Effector memory CD8-positive, alpha-beta T cell (primary cell): ENCODE results near the gene BCL7C.
"Not testable (repeated sequence)": the region's sequence is repeated elsewhere in the genome, so short reads cannot be mapped to it uniquely, and the experiment has no call there.

ENCODE experiments used
- ATAC-seq: fragments of 150-1000 bp; cut with Tn5 transposase; replicated peaks from 2 replicates; pipeline ENCODE4 v1.10.0; 2021; ENCODE audit warnings: mild to moderate bottlenecking, moderate library complexity
- DNase-seq, 3 experiments: peaks; one replicate each; pipeline ENCODE4 v3.0.0; 2021
- H3K27ac Mint-ChIP-seq, 2 donors: one replicate each; pipeline ENCODE4 v1.8.0; 2022; ENCODE audit warnings: mild to moderate bottlenecking in 2 of 2, mixed read lengths in 2 of 2, moderate library complexity in 2 of 2
- H3K27me3 Mint-ChIP-seq, 2 donors: one replicate each; pipeline ENCODE4 v1.8.0; 2022; ENCODE audit warnings: mixed read lengths in 2 of 2
- H3K36me3 Mint-ChIP-seq: one replicate; pipeline ENCODE4 v1.8.0; 2022; ENCODE audit warnings: mild to moderate bottlenecking, moderate library complexity, mixed read lengths; ENCODE audit not compliant: insufficient read depth
- H3K4me1 Mint-ChIP-seq, 2 donors: one replicate each; pipeline ENCODE4 v1.8.0; 2022; ENCODE audit warnings: low read depth in 2 of 2, mixed read lengths in 2 of 2
- H3K4me3 Mint-ChIP-seq, 2 donors: one replicate each; pipeline ENCODE4 v1.8.0; 2022; ENCODE audit warnings: mild to moderate bottlenecking in 2 of 2, mixed read lengths in 2 of 2, moderate library complexity in 2 of 2
- H3K9me3 Mint-ChIP-seq, 2 donors: one replicate each; pipeline ENCODE4 v1.8.0; 2022; ENCODE audit warnings: mixed read lengths in 2 of 2
- total RNA-seq, 9 experiments: gene quantifications; one replicate each; lab custom pipeline; 2026; lab: John Stamatoyannopoulos, UW

The BCL7C gene
- total RNA-seq, result 22.9 to 40.7 (median 27.2) reads per million in 9 experiments

DNA sequence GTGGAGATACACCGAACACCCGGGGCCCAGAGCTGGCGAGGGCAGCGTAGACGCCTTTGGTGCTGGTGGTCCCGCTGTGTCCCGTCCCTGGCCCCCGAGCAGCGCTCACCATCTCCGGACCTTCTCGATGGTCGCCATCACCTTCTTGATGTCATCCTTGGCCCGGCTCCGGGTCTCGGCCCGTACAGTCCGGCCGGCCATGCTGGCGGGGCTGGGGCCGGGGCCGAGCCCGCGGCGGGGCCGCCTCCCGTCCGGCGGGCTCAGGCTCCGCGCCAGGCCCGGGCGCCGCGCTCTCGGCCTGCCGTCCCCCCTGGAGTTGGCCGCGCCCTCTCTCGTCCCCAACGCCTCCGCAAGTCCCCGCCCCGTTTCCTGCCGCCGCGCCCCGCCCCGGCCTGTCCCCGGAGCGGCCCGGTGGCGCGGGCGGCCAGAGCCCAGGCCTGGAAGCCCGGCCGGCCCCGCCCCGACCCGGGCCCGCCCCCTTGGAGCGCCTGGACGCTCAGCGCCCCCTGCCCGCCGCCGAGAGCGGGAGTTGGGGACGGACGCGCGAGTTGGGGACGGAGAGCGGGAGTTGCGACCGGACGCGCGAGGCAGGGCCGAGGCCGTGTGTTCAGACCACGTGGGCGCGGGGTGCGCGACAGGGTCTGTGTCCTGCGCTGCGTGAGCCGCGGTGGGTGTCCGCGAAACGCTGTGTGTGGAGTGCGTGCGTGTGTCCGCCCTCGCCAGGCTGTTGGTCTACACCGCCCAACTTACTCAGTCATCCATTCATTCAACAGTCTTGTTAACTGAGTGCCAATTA is at the start of gene BCL7C:
BCL7C (minus strand) TSS at position 334 of the 796 bp plus-strand sequence; CDS start at position 201, 133 bp downstream.
- no peaks in the 10 kb centered on the region for H3K9me3 Mint-ChIP-seq
- H3K27ac Mint-ChIP-seq, result peak within 1 kb of the TSS; percentile 28 to 90
- peak; percentile 81 for ATAC-seq
- peak within 1 kb of the TSS; percentile 83 to 88 for H3K4me3 Mint-ChIP-seq
- peaks cover 26 to 32% of the 10 kb centered on the region in 2 donors for H3K4me1 Mint-ChIP-seq
- peak; percentile 68 to 72 (median 69) for DNase-seq
- H3K27me3 Mint-ChIP-seq, result no peaks in the 10 kb centered on the region
- H3K36me3 Mint-ChIP-seq, result peaks cover 36% of the 10 kb centered on the region

- Mint-ChIP-seq H3K36me3 (peaks cover 4% of the 10 kb centered on the region), H3K9me3 (no peaks in the 10 kb centered on the region), H3K27me3 (no peaks in the 10 kb centered on the region), H3K27ac (peak overlapping the region; percentile 52 to 84), H3K4me1 (peaks cover 13 to 17% of the 10 kb centered on the region in 2 donors), H3K4me3 (peak overlapping the region; percentile 54 to 55)
- DNase-seq (no peak), ATAC-seq (no peak)
Observed at GRCh38 chr16:30942426-30942806, 48.5 kb upstream of the BCL7C start.

GRCh38 chr16:30941600-30942425 is 47.9 kb upstream of the BCL7C start:
- Mint-ChIP-seq H3K27ac (peak overlapping the region; percentile 52 to 84), H3K4me3 (peak overlapping the region; percentile 54 to 55), H3K36me3 (peaks cover 4% of the 10 kb centered on the region), H3K4me1 (peaks cover 15 to 17% of the 10 kb centered on the region in 2 donors), H3K27me3 (no peaks in the 10 kb centered on the region), H3K9me3 (no peaks in the 10 kb centered on the region)
- peak; percentile 57 to 64 (median 60) for DNase-seq
- ATAC-seq, result peak; percentile 98

DNA sequence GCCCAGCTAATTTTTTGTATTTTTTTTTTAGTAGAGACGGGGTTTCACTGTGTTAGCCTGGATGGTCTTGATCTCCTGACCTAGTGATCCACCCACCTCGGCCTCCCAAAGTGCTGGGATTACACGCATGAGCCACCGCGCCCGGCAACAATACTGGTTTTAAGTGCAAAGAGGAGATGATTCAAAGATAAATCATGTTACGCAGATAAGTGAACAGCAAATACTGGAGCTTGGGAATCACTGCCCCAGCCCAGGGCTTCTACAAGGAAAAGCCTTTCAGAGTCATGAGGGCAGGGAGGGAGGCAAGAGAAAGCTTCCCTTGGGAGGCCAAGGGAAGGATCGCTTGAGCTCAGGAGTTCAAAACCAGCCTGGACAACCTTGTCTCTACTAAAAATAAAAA is 45.7 kb upstream of the BCL7C start:
- H3K4me1 Mint-ChIP-seq, result peaks cover 21 to 25% of the 10 kb centered on the region in 2 donors
- H3K9me3 Mint-ChIP-seq, H3K27ac Mint-ChIP-seq, ATAC-seq, H3K4me3 Mint-ChIP-seq, H3K36me3 Mint-ChIP-seq, H3K27me3 Mint-ChIP-seq, DNase-seq: not testable (repeated sequence)

GRCh38 chr16:30937692-30938091 is 43.8 kb upstream of the BCL7C start:
- peaks cover 11% of the 10 kb centered on the region for H3K36me3 Mint-ChIP-seq
- peaks cover 21 to 26% of the 10 kb centered on the region in 2 donors for H3K4me1 Mint-ChIP-seq
- H3K9me3 Mint-ChIP-seq, result no peaks in the 10 kb centered on the region

DNA sequence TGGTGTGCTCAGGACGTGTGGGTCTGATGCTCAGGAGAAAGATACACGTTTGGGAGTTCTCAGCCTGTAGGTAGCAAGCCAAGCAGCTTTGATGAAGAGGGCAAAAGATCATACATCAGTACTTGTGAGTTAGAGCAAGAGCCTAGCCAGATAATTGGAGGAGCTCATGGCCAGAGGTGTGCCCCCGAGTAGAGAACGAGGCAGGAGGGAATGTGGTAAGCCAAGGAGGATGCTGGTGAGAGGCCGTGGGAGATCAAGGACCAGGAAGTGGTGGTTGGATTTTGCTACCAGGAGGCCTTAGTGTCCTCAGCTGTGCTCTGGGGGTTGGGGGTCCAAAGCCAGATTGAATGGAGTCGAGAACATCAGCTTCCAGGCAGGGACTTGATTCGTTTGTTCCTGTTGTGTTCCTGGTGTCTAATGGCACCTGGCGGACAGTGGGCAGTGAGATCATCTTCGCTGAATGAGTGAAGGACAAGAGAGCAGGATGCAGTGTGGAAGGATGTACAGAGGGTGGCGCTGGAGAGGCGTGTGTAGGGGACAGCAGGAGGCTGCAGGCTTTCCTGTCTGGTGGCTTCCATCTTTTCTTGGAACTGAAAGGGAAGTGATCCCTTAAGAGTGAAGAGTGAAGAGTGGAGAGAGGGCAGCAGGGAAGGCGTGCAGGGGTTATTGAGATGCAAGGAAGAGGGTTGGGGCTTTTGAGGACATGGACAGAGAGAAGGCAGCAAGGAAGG is 41.1 kb upstream of the BCL7C start:
- DNase-seq, result no peak
- no peaks in the 10 kb centered on the region for H3K9me3 Mint-ChIP-seq
- H3K27ac Mint-ChIP-seq, result peak overlapping the region; percentile 11 to 19
- H3K27me3 Mint-ChIP-seq, result no peaks in the 10 kb centered on the region
- peaks cover 23% of the 10 kb centered on the region for H3K36me3 Mint-ChIP-seq
- H3K4me3 Mint-ChIP-seq, result no peak overlapping the region
- H3K4me1 Mint-ChIP-seq, result peaks cover 10 to 15% of the 10 kb centered on the region in 2 donors
- ATAC-seq, result peak; percentile 36

More at GRCh38 chr16:30937692-30938091, 43.8 kb upstream of the BCL7C start:
- no peaks in the 10 kb centered on the region for H3K27me3 Mint-ChIP-seq
- no peak overlapping the region for H3K4me3 Mint-ChIP-seq
- H3K27ac Mint-ChIP-seq, result peak overlapping the region; percentile 18 to 23
- DNase-seq (no peak), ATAC-seq (no peak)

GRCh38 chr16:30931068-30931650 is 37.3 kb upstream of the BCL7C start:
- peak overlapping the region in 1 of 2 donors; percentile 11 for H3K27ac Mint-ChIP-seq
- H3K4me3 Mint-ChIP-seq, result no peak overlapping the region
- peaks cover 25% of the 10 kb centered on the region for H3K36me3 Mint-ChIP-seq
- DNase-seq, result no peak
- no peaks in the 10 kb centered on the region for H3K27me3 Mint-ChIP-seq
- H3K4me1 Mint-ChIP-seq, result peaks cover 10 to 14% of the 10 kb centered on the region in 2 donors
- H3K9me3 Mint-ChIP-seq, result no peaks in the 10 kb centered on the region
- ATAC-seq, result no peak

DNA sequence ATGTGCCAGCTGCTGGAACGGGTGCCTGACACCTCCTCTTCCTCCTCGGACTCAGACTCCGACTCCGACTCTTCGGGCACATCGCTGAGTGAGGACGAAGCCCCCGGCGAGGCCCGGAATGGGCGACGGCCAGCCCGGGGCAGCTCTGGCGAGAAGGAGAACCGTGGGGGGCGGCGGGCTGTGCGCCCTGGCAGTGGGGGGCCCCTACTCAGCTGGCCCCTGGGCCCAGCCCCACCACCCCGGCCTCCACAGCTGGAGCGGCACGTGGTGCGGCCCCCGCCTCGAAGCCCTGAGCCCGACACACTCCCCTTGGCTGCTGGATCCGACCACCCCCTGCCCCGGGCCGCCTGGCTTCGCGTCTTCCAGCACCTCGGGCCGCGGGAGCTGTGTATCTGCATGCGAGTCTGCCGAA is 36.3 kb upstream of the BCL7C start:
- H3K27me3 Mint-ChIP-seq, result no peaks in the 10 kb centered on the region
- H3K27ac Mint-ChIP-seq, result no peak overlapping the region
- peaks cover 12 to 17% of the 10 kb centered on the region in 2 donors for H3K4me1 Mint-ChIP-seq
- peaks cover 26% of the 10 kb centered on the region for H3K36me3 Mint-ChIP-seq
- DNase-seq, result no peak
- H3K4me3 Mint-ChIP-seq, result no peak overlapping the region
- H3K9me3 Mint-ChIP-seq, result no peaks in the 10 kb centered on the region
- no peak for ATAC-seq

- no peak for DNase-seq
- no peaks in the 10 kb centered on the region for H3K9me3 Mint-ChIP-seq
- no peak overlapping the region for H3K27ac Mint-ChIP-seq
- no peak for ATAC-seq
- H3K4me3 Mint-ChIP-seq, result no peak overlapping the region
- peaks cover 14 to 18% of the 10 kb centered on the region in 2 donors for H3K4me1 Mint-ChIP-seq
- H3K36me3 Mint-ChIP-seq, result peaks cover 25% of the 10 kb centered on the region
- no peaks in the 10 kb centered on the region for H3K27me3 Mint-ChIP-seq
Observed at GRCh38 chr16:30929167-30929566, 35.3 kb upstream of the BCL7C start.

DNA sequence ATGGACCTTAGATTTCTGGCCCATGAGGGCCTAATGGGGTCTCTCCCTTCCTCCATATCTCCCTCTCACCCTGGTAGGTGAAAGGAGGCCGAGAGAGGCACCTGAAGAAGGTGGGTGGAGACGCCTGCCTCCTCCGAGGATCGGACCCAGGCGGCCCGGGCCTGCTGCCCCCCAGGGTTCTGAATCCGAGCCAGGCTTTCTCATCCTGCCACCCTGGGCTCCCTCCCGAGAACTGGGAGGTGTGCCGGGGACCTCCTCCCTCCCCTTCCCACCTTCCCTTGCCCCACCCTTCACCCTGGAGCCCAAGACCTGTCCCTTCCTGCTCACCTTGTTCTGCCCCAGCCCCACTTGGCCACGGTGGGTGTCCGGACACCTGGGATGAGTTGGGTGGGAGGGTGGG is 34.5 kb upstream of the BCL7C start:
- Mint-ChIP-seq H3K4me3 (no peak overlapping the region), H3K27me3 (no peaks in the 10 kb centered on the region), H3K9me3 (no peaks in the 10 kb centered on the region), H3K36me3 (peaks cover 25% of the 10 kb centered on the region), H3K27ac (no peak overlapping the region), H3K4me1 (peaks cover 14 to 18% of the 10 kb centered on the region in 2 donors)
- ATAC-seq, result no peak
- DNase-seq, result no peak

DNA sequence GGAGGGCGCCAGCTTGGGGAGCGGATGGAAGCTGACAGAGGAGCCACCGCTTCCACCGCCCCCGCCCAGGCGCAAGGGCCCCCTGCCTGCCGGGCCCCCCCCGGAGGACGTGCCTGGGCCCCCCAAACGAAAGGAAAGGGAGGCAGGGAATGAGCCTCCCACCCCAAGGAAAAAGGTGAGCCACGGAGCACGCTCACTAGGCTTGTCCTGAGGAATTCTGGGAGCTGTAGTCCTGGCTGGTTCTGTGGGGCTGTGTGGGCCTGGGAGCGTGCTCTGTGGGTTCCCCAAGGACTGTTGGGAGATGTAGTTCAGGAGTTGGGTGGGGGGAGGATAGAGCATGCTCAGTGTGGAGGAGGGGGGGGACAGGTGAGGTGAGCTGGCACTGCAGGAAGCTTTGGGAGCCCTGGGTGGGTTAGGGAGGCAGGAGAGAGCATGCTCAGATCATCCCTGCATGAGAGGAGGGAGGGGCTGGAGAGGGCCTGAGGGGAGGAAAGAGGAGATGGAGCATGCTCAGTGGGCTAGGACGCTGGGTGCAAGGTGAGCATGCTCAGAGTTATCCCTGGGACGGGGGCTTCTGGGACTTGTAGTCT is 34.0 kb upstream of the BCL7C start:
- Mint-ChIP-seq H3K27me3 (no peaks in the 10 kb centered on the region), H3K9me3 (no peaks in the 10 kb centered on the region), H3K4me1 (peaks cover 14 to 18% of the 10 kb centered on the region in 2 donors), H3K36me3 (peaks cover 25% of the 10 kb centered on the region), H3K27ac (no peak overlapping the region), H3K4me3 (no peak overlapping the region)
- ATAC-seq (no peak), DNase-seq (no peak)

GRCh38 chr16:30926937-30927788 is 33.3 kb upstream of the BCL7C start:
- Mint-ChIP-seq H3K36me3 (peaks cover 25% of the 10 kb centered on the region), H3K4me1 (peaks cover 14 to 18% of the 10 kb centered on the region in 2 donors), H3K9me3 (no peaks in the 10 kb centered on the region), H3K4me3 (no peak overlapping the region), H3K27ac (peak overlapping the region in 1 of 2 donors; percentile 46), H3K27me3 (no peaks in the 10 kb centered on the region)
- ATAC-seq (no peak), DNase-seq (no peak)
